ENCODE results near the gene CD1E.
A peak's percentile ranks its signal among the peaks of the same experiment; 100 is the strongest.

Gene CD1E

DNA sequence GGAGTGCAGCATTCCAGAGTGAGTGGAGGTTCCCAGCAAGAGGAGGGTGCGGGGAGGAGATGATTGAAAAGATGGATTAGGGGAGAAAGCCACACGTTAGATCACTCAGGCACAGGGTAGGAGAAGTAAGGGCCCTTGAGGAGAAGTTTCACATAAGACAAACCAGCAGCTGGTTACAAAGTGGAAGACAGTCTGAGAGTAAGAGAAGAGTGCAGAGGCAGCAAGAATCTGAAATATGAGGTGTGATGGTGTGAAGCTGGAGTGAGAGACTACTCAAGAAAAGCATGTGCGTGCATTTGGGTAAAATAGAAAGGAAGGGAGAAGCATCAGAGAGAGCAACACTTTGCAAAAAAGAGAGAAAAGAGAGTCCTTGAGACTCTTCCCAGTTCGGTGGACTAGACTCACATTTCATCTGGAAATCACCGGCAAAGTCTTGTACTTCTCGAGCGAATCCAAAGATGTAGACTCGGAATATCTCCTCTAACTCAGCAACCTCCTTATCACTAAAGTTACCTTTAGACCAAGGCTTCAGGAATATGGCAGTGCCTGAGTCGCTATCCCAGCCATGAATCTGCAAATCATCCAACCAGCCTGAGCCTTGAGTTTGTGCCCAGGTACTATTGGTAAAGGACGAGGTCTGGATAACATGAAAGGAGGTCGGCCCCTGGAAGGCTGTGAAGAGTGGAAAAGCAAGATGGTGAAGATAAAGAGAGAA, 23.1 kb upstream of the CD1E start:
- Histone ChIP-seq H3K9me3 (ENCODE audit: insufficient read depth, low read depth, low read length) (no peaks in the 10 kb centered on the region), H3K4me3 (ENCODE audit: low read length, poor library complexity, severe bottlenecking) (no peak overlapping the region), H3K9me2 (replicated peaks; ENCODE audit: low read depth, low read length) (no peaks in the 10 kb centered on the region), H3K9ac (ENCODE audit: low read depth, low read length, poor library complexity, severe bottlenecking) (no peak overlapping the region), H3K36me3 (ENCODE audit: insufficient read depth, low read length) (no peaks in the 10 kb centered on the region), H2AFZ (ENCODE audit: low read length) (peak overlapping the region; percentile 25), H3K27me3 (ENCODE audit: insufficient read depth, low read length, poor library complexity, severe bottlenecking) (no peaks in the 10 kb centered on the region), H4K20me1 (ENCODE audit: insufficient read depth, low read length, poor library complexity, severe bottlenecking) (no peaks in the 10 kb centered on the region), H3K4me2 (ENCODE audit: low read depth, low read length, poor library complexity, severe bottlenecking) (no peak overlapping the region), H3K79me2 (ENCODE audit: insufficient read depth, low read length) (no peaks in the 10 kb centered on the region), H3K4me1 (ENCODE audit: insufficient read depth, low read length, poor library complexity, severe bottlenecking) (peaks cover 24% of the 10 kb centered on the region), H3F3A (ENCODE audit: low read depth) (peaks cover 3% of the 10 kb centered on the region; the same call in 1 of the 2 replicates)
- no peak for TF ChIP-seq EZH2phosphoT487 (IDR thresholded peaks at IDR 0.05; ENCODE audit: borderline replicate concordance)
- TF ChIP-seq, protein P1, sequence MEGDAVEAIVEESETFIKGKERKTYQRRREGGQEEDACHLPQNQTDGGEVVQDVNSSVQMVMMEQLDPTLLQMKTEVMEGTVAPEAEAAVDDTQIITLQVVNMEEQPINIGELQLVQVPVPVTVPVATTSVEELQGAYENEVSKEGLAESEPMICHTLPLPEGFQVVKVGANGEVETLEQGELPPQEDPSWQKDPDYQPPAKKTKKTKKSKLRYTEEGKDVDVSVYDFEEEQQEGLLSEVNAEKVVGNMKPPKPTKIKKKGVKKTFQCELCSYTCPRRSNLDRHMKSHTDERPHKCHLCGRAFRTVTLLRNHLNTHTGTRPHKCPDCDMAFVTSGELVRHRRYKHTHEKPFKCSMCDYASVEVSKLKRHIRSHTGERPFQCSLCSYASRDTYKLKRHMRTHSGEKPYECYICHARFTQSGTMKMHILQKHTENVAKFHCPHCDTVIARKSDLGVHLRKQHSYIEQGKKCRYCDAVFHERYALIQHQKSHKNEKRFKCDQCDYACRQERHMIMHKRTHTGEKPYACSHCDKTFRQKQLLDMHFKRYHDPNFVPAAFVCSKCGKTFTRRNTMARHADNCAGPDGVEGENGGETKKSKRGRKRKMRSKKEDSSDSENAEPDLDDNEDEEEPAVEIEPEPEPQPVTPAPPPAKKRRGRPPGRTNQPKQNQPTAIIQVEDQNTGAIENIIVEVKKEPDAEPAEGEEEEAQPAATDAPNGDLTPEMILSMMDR (conservative IDR thresholded peaks at IDR 0.05; ENCODE audit: low read length), result no peak

DNA sequence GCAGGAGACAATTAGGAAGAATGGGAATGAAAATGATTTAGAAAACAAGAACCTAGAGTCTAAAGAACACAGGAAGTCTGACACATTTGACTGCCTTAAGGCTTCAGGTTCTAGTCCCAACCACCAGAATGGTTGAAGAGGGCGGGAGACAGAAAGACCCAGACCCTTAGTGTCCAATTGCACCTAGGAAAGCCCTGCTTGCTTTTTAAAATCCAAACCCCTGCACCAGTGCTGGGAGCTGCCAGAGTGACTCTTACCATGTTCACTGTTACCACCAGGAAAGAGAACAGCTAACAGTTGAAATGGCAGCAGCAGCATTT, 22.6 kb upstream of the CD1E start:
- H2AFZ ChIP-seq (ENCODE audit: low read length), result peak overlapping the region; percentile 25
- TF ChIP-seq, protein P1 (conservative IDR thresholded peaks at IDR 0.05; ENCODE audit: low read length), result no peak
- no peak for TF ChIP-seq EZH2phosphoT487 (IDR thresholded peaks at IDR 0.05; ENCODE audit: borderline replicate concordance)
- no peaks in the 10 kb centered on the region for H3K9me2 ChIP-seq (replicated peaks; ENCODE audit: low read depth, low read length)
- no peaks in the 10 kb centered on the region for H3K9me3 ChIP-seq (ENCODE audit: insufficient read depth, low read depth, low read length)
- no peaks in the 10 kb centered on the region for H3K79me2 ChIP-seq (ENCODE audit: insufficient read depth, low read length)
- no peaks in the 10 kb centered on the region for H4K20me1 ChIP-seq (ENCODE audit: insufficient read depth, low read length, poor library complexity, severe bottlenecking)
- H3K27me3 ChIP-seq (ENCODE audit: insufficient read depth, low read length, poor library complexity, severe bottlenecking), result no peaks in the 10 kb centered on the region
- H3K4me3 ChIP-seq (ENCODE audit: low read length, poor library complexity, severe bottlenecking), result no peak overlapping the region
- H3K4me2 ChIP-seq (ENCODE audit: low read depth, low read length, poor library complexity, severe bottlenecking), result no peak overlapping the region
- H3F3A ChIP-seq (ENCODE audit: low read depth), result peaks cover 3% of the 10 kb centered on the region; the same call in 1 of the 2 replicates
- no peak overlapping the region for H3K9ac ChIP-seq (ENCODE audit: low read depth, low read length, poor library complexity, severe bottlenecking)
- H3K4me1 ChIP-seq (ENCODE audit: insufficient read depth, low read length, poor library complexity, severe bottlenecking), result peaks cover 24% of the 10 kb centered on the region
- H3K36me3 ChIP-seq (ENCODE audit: insufficient read depth, low read length), result no peaks in the 10 kb centered on the region

DNA sequence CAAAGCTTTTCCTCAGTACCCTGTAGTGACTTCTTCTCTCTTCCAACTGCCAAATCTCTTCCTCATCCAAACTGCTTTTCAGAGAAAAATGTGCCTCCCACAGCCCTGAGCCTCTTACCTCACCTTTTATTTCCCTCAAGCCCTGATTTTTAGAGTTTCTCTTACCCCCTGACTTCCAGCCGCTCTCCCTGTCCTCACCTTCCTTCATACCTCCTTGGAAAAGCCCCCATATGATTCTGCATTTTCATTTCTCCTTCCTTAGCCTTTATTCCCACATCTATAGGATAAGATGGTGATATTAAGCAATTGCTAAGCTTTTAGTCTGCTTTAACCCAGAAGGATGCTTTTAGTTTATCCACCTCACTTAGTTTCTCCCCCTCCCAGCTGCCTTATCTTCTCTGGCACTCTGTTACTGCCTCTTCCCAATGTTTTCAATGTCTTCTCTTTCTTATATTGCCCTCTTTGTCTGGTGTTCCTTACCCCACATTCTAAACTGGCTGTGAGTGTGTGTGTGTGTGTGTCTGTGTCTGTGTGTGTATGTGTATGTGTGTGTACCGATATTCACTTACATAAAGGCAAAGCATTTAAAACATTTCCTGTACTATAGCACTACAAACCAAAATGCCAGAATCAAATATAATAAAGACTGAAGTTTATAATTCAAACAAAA, 22.1 kb upstream of the CD1E start, which contains the start of gene CD1B:
Gene CD1B (minus strand): TSS at position 51 of the 670 bp plus-strand sequence. CDS start 108 bp downstream, outside the sequence.
- no peaks in the 10 kb centered on the region for H3K9me2 ChIP-seq (replicated peaks; ENCODE audit: low read depth, low read length)
- H3K4me2 ChIP-seq (ENCODE audit: low read depth, low read length, poor library complexity, severe bottlenecking), result no peak within 1 kb of the TSS
- H2AFZ ChIP-seq (ENCODE audit: low read length), result peak within 1 kb of the TSS; percentile 25
- no peaks in the 10 kb centered on the region for H3K79me2 ChIP-seq (ENCODE audit: insufficient read depth, low read length)
- no peak within 1 kb of the TSS for H3K9ac ChIP-seq (ENCODE audit: low read depth, low read length, poor library complexity, severe bottlenecking)
- no peaks in the 10 kb centered on the region for H3K9me3 ChIP-seq (ENCODE audit: insufficient read depth, low read depth, low read length)
- H3K36me3 ChIP-seq (ENCODE audit: insufficient read depth, low read length), result no peaks in the 10 kb centered on the region
- no peaks in the 10 kb centered on the region for H4K20me1 ChIP-seq (ENCODE audit: insufficient read depth, low read length, poor library complexity, severe bottlenecking)
- peaks cover 3% of the 10 kb centered on the region; the same call in 1 of the 2 replicates for H3F3A ChIP-seq (ENCODE audit: low read depth)
- TF ChIP-seq EZH2phosphoT487 (IDR thresholded peaks at IDR 0.05; ENCODE audit: borderline replicate concordance), result no peak
- TF ChIP-seq, protein P1 (conservative IDR thresholded peaks at IDR 0.05; ENCODE audit: low read length), result no peak
- no peak within 1 kb of the TSS for H3K4me3 ChIP-seq (ENCODE audit: low read length, poor library complexity, severe bottlenecking)
- H3K27me3 ChIP-seq (ENCODE audit: insufficient read depth, low read length, poor library complexity, severe bottlenecking), result no peaks in the 10 kb centered on the region
- peaks cover 24% of the 10 kb centered on the region for H3K4me1 ChIP-seq (ENCODE audit: insufficient read depth, low read length, poor library complexity, severe bottlenecking)
